ENCODE results near the gene IL1A.
A peak's percentile ranks its signal among the peaks of the same experiment; 100 is the strongest.

Gene IL1A

GRCh38 chr2:112727276-112728028 lies 56.8 kb downstream of the IL1A start:
- no peak for DNase-seq (ENCODE audit: low read depth, low spot score)

- DNase-seq (ENCODE audit: low read depth, low spot score), result peak; percentile 75
These were observed 57.7 kb downstream of the IL1A start for GRCh38 chr2:112726487-112727190.

GRCh38 chr2:112725545-112726457 lies 58.5 kb downstream of the IL1A start:
- DNase-seq (ENCODE audit: low read depth, low spot score), result no peak

DNA sequence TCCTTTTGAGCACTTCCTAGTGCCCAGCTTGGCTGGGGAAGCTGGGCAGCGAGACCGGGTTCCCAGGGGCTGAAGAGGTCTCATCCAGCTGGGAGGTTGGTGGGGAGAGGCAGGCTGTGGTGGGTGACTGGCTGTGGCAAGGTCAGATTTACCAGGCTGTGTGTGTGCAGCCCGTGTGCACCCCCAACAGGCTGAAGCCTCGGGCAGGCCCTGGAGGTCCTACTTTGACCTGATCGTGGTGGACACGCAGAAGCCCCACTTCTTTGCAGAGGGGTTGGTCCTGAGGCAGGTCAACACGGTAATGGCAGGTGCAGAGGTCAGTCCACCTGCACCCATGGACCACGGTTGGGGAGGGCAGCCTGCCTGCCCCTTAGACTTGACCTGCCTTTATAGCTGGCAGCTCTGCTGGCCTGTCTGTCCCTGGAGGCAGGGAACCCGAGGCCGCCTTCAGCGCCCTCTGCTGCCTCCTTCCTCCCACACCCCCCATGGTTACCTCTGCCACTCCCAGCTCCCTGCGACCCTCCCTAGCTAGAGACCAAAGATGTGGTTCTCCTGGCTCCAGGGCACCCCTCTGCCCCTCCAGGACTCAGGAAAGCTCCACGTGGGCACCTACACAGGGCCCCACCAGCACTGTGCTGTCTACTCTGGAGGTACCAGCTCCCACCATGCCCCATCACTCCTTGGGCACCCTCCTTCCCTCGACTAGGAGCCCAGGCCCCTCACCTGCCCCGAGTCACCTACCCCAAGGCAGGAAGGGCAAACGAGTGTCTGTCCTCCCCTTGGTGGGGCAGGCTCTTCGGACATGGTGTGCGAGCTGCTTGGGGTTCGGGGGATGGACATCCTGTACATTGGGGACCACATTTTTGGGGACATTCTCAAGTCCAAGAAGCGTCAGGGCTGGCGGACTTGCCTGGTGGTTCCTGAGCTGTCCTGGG lies 59.4 kb downstream of the IL1A start:
- DNase-seq (ENCODE audit: low read depth, low spot score), result no peak

GRCh38 chr2:112723995-112724394 lies 60.3 kb downstream of the IL1A start:
- no peak for DNase-seq (ENCODE audit: low read depth, low spot score)

Measured in brain pericyte (primary cell).